Measurements from ENCODE around the gene STK33. TPM values are rescaled to one million over a fixed set of nuclear protein-coding genes. Genes with fewer than 3 reads are reported as not detected.

The STK33 gene
- total and polyA plus RNA-seq, 2 donors (not counting 3 experiments of a cell fraction or from before 2014, with no cell fraction given): 0.63 to 3.4 TPM

- no peak for DNase-seq (ENCODE audit: low read depth, low spot score)
- Histone ChIP-seq H3K9me1 (replicated peaks; ENCODE audit: control insufficient read depth, extremely low read depth, insufficient read depth, low read length) (no peaks in the 10 kb centered on the region), H3K4me2 (ENCODE audit: insufficient read depth, low read length) (no peak overlapping the region), H3K36me3 (ENCODE audit: control insufficient read depth in 2 of 2, extremely low read depth in 1 of 2, insufficient read depth in 2 of 2, low read length in 2 of 2) (no peaks in the 10 kb centered on the region), H3K4me1 (ENCODE audit: control insufficient read depth, extremely low read depth, insufficient read depth, low read length) (no peaks in the 10 kb centered on the region), H3K9ac (replicated peaks; ENCODE audit: extremely low read depth, insufficient read depth, low read length) (no peak overlapping the region), H4K20me1 (replicated peaks; ENCODE audit: control insufficient read depth, extremely low read depth, insufficient read depth, low read length) (no peaks in the 10 kb centered on the region), H2AFZ (ENCODE audit: low read depth, low read length) (no peak overlapping the region), H3K4me3 (replicated peaks in 1 of 3; ENCODE audit: insufficient read depth in 1 of 3, low read depth in 1 of 3, low read length in 3 of 3) (no peak overlapping the region), H3K9me3 (replicated peaks; ENCODE audit: control insufficient read depth, insufficient read depth, low read length) (no peaks in the 10 kb centered on the region), H3K27ac (ENCODE audit: insufficient read depth, low read depth, low read length) (no peak overlapping the region), H3K79me2 (ENCODE audit: control insufficient read depth, insufficient read depth, low read length) (no peaks in the 10 kb centered on the region), H3K27me3 (ENCODE audit: control insufficient read depth in 2 of 2, insufficient read depth in 2 of 2, low read length in 2 of 2) (no peaks in the 10 kb centered on the region)
- no peak for FAIRE-seq
- intact Hi-C loops (cut with micrococcal nuclease) (no loop called here), dilution Hi-C loops (cut with MboI; ENCODE audit: extremely low pct_ligation_motif_present, low sequenced_read_pairs) (no loop called here)
- CTCF ChIA-PET: no interaction called here
- no peak for TF ChIP-seq GATA2 (IDR thresholded peaks at IDR 0.05; ENCODE audit: insufficient read depth, insufficient read length, low read depth, low read length)
- no peak for TF ChIP-seq POLR2AphosphoS5 (IDR thresholded peaks at IDR 0.05; ENCODE audit: insufficient read depth, low read depth, low read length)
- TF ChIP-seq POLR2A (IDR thresholded peaks at IDR 0.05; ENCODE audit: low read depth, low read length): no peak
- no peak for TF ChIP-seq EZH2 (IDR thresholded peaks at IDR 0.05; ENCODE audit: borderline replicate concordance, low read depth, low read length, severe bottlenecking)
- POLR2A ChIA-PET: no interaction called here
- BruUV-seq (replicated peaks): no TSS peak
These were observed 221.2 kb downstream of the STK33 start for GRCh38 chr11:8372641-8373381.

GRCh38 chr11:8371516-8371884 lies 222.5 kb downstream of the STK33 start:
- Histone ChIP-seq H3K27me3 (ENCODE audit: control insufficient read depth in 2 of 2, insufficient read depth in 2 of 2, low read length in 2 of 2) (no peaks in the 10 kb centered on the region), H2AFZ (ENCODE audit: low read depth, low read length) (no peak overlapping the region), H3K4me3 (replicated peaks in 1 of 3; ENCODE audit: insufficient read depth in 1 of 3, low read depth in 1 of 3, low read length in 3 of 3) (no peak overlapping the region), H3K4me1 (ENCODE audit: control insufficient read depth, extremely low read depth, insufficient read depth, low read length) (no peaks in the 10 kb centered on the region), H3K36me3 (ENCODE audit: control insufficient read depth in 2 of 2, extremely low read depth in 1 of 2, insufficient read depth in 2 of 2, low read length in 2 of 2) (no peaks in the 10 kb centered on the region), H3K27ac (ENCODE audit: insufficient read depth, low read depth, low read length) (no peak overlapping the region), H3K79me2 (ENCODE audit: control insufficient read depth, insufficient read depth, low read length) (no peaks in the 10 kb centered on the region), H3K9me3 (replicated peaks; ENCODE audit: control insufficient read depth, insufficient read depth, low read length) (no peaks in the 10 kb centered on the region), H3K9me1 (replicated peaks; ENCODE audit: control insufficient read depth, extremely low read depth, insufficient read depth, low read length) (no peaks in the 10 kb centered on the region), H3K4me2 (ENCODE audit: insufficient read depth, low read length) (no peak overlapping the region), H4K20me1 (replicated peaks; ENCODE audit: control insufficient read depth, extremely low read depth, insufficient read depth, low read length) (no peaks in the 10 kb centered on the region), H3K9ac (replicated peaks; ENCODE audit: extremely low read depth, insufficient read depth, low read length) (no peak overlapping the region)
- intact Hi-C loops (cut with micrococcal nuclease) (no loop called here), dilution Hi-C loops (cut with MboI; ENCODE audit: extremely low pct_ligation_motif_present, low sequenced_read_pairs) (no loop called here)
- DNase-seq (ENCODE audit: low read depth, low spot score) (no peak), FAIRE-seq (no peak)
- POLR2A ChIA-PET: no interaction called here
- BruUV-seq (replicated peaks): no TSS peak
- CTCF ChIA-PET: no interaction called here
- TF ChIP-seq MYC (IDR thresholded peaks at IDR 0.05; ENCODE audit: low read depth, low read length) (no peak), GATA2 (IDR thresholded peaks at IDR 0.05; ENCODE audit: insufficient read depth, insufficient read length, low read depth, low read length) (no peak)
